GM12873 (cell line): Measurements from ENCODE around the gene NPHS1.

Experiments used
- CTCF ChIP-seq: IDR thresholded peaks from 2 replicates; pipeline ENCODE4 v1.5.1; 2012; ENCODE audit warnings: low read depth, mild to moderate bottlenecking, moderate library complexity, low read length, control low read depth; ENCODE audit not compliant: insufficient read depth; ENCODE audit errors: missing control alignments

NPHS1 gene

GRCh38 chr19:35871611-35872010, 19.3 kb upstream of the NPHS1 start:
- no peak for TF ChIP-seq CTCF

- no peak for TF ChIP-seq CTCF
Observed at GRCh38 chr19:35870798-35871197, 18.5 kb upstream of the NPHS1 start.

GRCh38 chr19:35869327-35870123, 17.2 kb upstream of the NPHS1 start:
- TF ChIP-seq CTCF: no peak

GRCh38 chr19:35868823-35869326, 16.6 kb upstream of the NPHS1 start:
- TF ChIP-seq CTCF: no peak

- TF ChIP-seq CTCF: no peak
Observed at GRCh38 chr19:35868172-35868822, 16.0 kb upstream of the NPHS1 start, which contains the start of gene APLP1. Gene APLP1, plus strand, starts transcription at chr19:35868574. Its CDS starts 63 bp downstream, at chr19:35868637.

GRCh38 chr19:35863018-35863417, 10.7 kb upstream of the NPHS1 start:
- no peak for TF ChIP-seq CTCF

GRCh38 chr19:35862528-35862927, 10.2 kb upstream of the NPHS1 start:
- TF ChIP-seq CTCF: no peak
